Heart left ventricle (tissue), 13 donors: Measurements from ENCODE around the gene ABCA1.
"Not testable (repeated sequence)": the region's sequence is repeated elsewhere in the genome, so short reads cannot be mapped to it uniquely, and the experiment has no call there.

ENCODE experiments used
- CTCF ChIP-seq, 12 donors: fragments of 200-600 bp; sonication (generic) in 4 of 12; IDR thresholded peaks; one replicate each; pipeline versions ENCODE4 v1.5.0 to v1.8.0; 2018 to 2022; ENCODE audit warnings: antibody characterized with exemption in 12 of 12, mild to moderate bottlenecking in 5 of 12
- POLR2A ChIP-seq, 2 donors: fragments of 450-650 bp; IDR thresholded peaks; one replicate each; pipeline ENCODE4 v1.6.1; 2017; ENCODE audit warnings: antibody characterized with exemption in 2 of 2, mild to moderate bottlenecking in 2 of 2, moderate library complexity in 2 of 2
- donor health status: ischemic (EF 13 %, LVEDD 7.1; RV severe dilation, severe dysfunction).
- donor health status: DM: no; HTN: yes; CAD: no.
- donor health status: DM: no; HTN: no; CAD: no.
- donor health status: ischemic (EF 25% LVEDD 6.9; RV normal size, moderate dysfunction).
- donor health status: ischemic (EF 25% LVEDD 5.7; RV mildly dilated, moderate dysfunction).
- donor health status: ischemic (EF 35%, LVEDD 5.7; RV mildly dilated, moderate dysfunction).
- donor health status: nonischemic (EF 11% LVEDD 7.7; RV severe dilation, severe dysfunction).
- donor health status: DM: yes; HTN: yes; CAD: no.
- donor health status: PGD.
- donor health status: ischemic (EF 29% LVEDD 5.4; RV normal size, mild dysfunction).
- donor health status: nonischemic (EF 23%, LVEDD 6.1; RV moderate dilation, normal function).

GRCh38 chr9:104855258-104855657, 72.7 kb downstream of the ABCA1 start:
- not testable (repeated sequence) for TF ChIP-seq CTCF, POLR2A (IDR thresholded peaks at IDR 0.05)
